OCI-LY3 (cell line): ENCODE results near the gene KLK8.

Experiments
- EZH2phosphoT487 ChIP-seq: fragments of 200-600 bp; shearing (Covaris generic); IDR thresholded peaks from 2 replicates; pipeline ENCODE4 v1.6.1; 2018; ENCODE audit warnings: antibody characterized with exemption, mixed run types, low read depth
- TF ChIP-seq, protein P1 (sequence below): fragments of 200-600, 300-600 bp; sonication (generic); IDR thresholded peaks from 2 replicates; pipeline ENCODE4 v1.5.1; 2014; ENCODE audit warnings: antibody characterized with exemption, low read length, low read depth

DNA sequence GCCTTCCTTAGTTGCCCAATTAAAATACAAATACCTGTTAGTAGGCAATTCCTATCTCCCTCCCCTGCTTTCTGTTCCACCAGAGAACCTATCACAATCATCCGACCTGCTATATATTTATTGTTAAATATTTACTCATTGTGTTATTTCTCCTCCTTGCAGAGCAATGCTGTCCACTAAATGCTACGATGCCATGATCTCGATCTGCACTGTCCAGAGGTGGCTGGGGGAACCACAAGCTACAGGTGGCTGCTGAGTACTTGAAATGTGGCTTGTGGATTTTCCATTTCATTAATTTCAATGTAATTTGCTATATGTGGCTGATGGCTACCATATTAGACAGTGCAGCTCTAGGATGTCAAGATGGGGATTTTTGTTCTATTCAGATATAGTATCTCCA lies 37.1 kb downstream of the KLK8 start:
- TF ChIP-seq, protein P1, sequence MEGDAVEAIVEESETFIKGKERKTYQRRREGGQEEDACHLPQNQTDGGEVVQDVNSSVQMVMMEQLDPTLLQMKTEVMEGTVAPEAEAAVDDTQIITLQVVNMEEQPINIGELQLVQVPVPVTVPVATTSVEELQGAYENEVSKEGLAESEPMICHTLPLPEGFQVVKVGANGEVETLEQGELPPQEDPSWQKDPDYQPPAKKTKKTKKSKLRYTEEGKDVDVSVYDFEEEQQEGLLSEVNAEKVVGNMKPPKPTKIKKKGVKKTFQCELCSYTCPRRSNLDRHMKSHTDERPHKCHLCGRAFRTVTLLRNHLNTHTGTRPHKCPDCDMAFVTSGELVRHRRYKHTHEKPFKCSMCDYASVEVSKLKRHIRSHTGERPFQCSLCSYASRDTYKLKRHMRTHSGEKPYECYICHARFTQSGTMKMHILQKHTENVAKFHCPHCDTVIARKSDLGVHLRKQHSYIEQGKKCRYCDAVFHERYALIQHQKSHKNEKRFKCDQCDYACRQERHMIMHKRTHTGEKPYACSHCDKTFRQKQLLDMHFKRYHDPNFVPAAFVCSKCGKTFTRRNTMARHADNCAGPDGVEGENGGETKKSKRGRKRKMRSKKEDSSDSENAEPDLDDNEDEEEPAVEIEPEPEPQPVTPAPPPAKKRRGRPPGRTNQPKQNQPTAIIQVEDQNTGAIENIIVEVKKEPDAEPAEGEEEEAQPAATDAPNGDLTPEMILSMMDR = no peak
- TF ChIP-seq EZH2phosphoT487 = no peak
